Measurements from ENCODE around the gene EXOC7. TPM values are rescaled to one million over a fixed set of nuclear protein-coding genes. Genes with fewer than 3 reads are reported as not detected.
A peak's percentile ranks its signal among the peaks of the same experiment; 100 is the strongest.
"Not testable (repeated sequence)": the region's sequence is repeated elsewhere in the genome, so short reads cannot be mapped to it uniquely, and the experiment has no call there.

Gene EXOC7
- polyA plus RNA-seq, 3 donors: 141 to 194 (median 166) TPM

DNA sequence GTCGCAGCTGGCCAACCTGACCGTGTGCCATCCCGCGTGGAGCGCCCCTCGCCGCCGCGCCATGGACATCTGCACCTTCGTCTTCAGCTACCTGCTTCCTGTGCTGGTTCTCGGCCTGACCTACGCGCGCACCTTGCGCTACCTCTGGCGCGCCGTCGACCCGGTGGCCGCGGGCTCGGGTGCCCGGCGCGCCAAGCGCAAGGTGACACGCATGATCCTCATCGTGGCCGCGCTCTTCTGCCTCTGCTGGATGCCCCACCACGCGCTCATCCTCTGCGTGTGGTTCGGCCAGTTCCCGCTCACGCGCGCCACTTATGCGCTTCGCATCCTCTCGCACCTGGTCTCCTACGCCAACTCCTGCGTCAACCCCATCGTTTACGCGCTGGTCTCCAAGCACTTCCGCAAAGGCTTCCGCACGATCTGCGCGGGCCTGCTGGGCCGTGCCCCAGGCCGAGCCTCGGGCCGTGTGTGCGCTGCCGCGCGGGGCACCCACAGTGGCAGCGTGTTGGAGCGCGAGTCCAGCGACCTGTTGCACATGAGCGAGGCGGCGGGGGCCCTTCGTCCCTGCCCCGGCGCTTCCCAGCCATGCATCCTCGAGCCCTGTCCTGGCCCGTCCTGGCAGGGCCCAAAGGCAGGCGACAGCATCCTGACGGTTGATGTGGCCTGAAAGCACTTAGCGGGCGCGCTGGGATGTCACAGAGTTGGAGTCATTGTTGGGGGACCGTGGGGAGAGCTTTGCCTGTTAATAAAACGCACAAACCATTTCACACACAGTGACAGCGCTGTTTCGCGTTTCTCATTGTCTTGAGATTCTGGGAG is 26.6 kb downstream of the EXOC7 start:
- DNase-seq: no peak

DNA sequence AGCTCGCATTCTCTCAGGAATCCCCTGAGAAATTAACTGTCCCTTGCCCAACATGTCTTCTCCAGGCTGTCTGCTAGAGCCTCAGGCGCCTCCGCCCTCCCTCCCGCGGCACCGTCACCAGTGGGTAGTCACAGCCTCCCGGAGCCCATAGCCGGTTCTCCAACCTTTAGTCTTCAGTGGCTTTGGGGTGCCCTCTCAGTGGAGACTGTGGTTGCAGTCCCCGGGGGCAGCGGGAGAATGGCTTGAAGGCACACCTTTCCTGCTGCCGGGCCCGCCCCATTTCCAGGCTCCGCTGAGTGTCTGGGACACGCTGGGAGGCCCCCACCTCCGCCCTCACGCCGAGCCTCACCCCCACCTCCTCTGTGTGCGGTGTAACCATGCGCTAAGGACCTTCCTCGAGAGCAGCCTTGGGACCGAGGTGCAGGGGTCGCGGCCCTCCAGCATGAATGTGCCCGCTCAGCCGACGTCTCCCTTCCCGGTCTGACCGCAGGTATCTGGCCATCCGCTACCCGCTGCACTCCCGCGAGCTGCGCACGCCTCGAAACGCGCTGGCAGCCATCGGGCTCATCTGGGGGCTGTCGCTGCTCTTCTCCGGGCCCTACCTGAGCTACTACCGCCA is 27.3 kb downstream of the EXOC7 start:
- no peak for DNase-seq

DNA sequence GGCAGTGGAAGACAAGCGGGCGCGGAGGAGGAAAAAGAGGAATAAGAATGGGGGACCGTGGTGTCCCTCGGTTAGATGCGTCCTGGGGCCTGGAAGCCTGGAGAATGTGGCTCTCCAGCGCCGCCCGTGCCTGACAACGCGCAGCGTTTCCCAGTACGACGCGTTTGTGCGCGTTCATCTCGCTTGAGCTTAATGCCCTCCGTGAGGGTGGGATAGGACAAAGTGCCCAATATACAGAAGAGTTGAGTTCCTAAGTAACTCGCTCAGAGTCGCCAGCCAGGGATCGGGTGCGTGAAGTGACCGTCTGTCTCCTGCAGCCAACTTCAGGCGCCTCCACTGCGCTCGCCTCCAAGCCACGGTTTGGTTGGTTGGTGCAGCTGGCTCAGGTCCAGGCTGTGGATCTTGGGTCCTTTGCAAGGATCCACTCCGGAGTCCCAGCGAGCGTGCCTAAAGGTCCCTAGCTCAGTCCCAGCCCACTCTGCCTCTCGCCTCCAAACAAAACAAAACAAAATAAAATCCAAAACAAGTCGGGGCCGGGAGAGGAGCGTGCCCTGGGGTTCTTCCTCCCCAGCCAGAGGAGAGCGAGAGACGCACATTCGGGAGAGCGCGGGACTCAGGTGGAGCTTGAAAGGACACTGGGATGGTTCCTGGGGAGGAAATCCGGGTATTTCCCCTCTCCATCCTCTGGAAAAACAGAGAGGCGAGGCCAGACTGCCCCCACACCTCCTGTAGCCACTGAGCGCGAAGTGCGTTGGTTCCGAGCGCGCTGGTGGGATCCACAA is 28.0 kb downstream of the EXOC7 start:
- DNase-seq: no peak

DNA sequence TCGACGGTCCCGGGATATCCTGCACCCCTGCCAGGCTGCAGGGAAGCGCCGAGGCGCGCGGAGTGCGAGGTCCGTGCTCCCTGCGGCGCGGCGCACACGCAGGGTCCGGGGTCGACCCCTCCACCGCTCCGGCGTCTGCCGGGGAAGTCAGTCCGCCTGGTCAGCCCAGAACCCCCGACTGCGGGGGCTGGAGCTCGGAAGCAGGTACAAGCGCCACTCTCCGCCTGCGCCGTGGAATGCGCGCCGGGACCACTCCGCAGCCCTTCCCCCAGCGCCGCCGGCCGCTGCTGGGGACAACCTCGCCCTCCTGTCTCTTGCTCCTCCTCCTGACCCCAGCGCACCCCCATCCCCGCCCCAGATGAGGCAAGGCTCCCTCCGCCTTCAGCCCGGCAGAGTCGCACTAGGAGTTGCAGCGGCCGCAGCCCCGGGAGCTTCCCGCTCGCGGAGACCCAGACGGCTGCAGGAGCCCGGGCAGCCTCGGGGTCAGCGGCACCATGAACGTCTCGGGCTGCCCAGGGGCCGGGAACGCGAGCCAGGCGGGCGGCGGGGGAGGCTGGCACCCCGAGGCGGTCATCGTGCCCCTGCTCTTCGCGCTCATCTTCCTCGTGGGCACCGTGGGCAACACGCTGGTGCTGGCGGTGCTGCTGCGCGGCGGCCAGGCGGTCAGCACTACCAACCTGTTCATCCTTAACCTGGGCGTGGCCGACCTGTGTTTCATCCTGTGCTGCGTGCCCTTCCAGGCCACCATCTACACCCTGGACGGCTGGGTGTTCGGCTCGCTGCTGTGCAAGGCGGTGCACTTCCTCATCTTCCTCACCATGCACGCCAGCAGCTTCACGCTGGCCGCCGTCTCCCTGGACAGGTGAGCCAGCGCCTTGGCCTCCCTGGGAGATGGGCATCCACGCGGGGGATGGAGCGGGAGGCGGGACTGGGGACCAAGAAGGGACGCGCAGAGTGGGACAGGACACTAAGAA is 28.9 kb downstream of the EXOC7 start, which contains the start of gene GALR2:
GALR2 (plus strand) TSS at position 392 of the 974 bp plus-strand sequence; CDS start at position 495, 103 bp downstream.
- DNase-seq: no peak

DNA sequence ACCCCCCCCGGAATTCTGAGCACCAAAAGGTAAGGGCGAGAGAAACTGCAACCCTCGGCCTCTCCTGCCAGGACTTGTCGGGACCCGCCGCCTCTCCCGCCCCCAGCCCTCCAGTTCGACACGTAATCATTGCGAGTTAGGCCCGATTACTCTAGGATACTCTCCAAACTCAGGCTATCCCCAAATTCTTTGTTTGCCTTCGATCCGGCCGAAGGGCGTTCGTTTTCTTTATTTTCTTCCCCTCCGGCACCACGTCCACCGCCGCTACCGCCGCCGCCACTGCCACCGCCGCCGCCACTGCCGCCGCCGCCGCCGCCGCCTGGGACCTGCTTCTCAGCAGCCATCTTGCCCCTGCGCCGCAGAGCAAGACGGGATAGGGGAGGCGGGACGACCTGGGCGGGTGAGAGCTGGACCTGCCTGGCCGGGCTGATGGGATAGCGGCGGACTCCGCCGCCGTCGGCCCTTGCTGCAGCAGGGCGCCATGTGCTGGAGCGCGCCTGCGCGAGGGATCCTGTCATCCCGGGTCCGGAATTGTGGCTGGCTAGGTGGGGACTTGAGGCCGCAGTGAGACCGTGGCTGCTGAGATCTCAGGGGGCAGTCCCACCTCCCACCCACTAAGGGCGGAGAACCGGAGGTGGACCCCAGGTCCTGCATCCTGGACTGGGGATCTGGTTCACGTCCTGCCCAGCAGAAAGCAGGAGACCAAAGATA is 31.3 kb downstream of the EXOC7 start, which contains the start of gene SRP68:
SRP68 (minus strand) TSS at position 370 of the 711 bp plus-strand sequence; CDS start at position 344, 26 bp downstream.
- peak; percentile 92 for DNase-seq

DNA sequence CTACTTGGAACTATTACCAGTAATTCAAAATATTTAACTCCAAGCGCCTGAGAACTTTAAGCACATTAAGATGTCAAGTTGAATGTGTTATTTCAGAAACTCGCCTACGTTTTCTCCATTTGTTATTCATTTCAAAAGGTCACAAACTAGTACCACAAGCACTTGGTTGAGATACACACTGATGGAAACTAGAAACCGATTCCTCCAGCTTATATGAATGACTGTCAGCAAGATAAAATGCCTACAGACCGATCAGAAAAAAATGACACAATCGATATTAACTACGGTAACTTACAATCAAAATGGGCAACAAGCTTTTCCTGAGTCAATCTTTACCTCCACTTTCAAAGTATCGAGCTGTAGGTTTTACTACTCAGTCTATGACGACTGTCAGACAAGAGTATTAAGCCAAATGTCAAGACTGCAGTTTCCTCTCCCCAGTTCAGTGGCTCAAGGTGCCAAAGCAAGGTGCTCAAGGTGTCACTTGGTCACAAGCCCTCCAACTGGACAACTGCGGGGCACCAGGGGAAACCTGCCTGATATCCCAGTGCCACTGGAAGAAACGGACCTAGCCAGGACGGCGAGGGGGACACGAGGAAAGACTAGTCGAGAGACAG is 31.9 kb downstream of the EXOC7 start:
- DNase-seq: no peak

DNA sequence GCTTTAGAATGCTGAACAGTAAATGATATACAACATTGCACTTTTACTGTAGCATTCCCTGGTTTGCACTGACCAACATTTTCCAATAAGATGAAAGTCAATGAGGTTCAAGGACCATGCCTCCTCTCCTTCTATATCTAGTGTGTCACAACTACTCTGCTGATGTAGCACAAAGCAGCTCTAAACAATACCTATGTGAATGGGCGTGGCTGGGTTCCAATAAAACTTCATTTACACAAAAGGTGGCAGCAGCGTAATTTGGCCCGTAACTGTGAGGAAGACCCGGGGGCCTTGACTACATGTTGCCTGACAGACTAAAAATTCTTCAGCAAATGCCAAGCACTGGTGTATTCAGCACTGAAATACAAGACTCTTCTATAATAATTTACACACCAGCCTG is 37.8 kb downstream of the EXOC7 start:
- no peak for DNase-seq

DNA sequence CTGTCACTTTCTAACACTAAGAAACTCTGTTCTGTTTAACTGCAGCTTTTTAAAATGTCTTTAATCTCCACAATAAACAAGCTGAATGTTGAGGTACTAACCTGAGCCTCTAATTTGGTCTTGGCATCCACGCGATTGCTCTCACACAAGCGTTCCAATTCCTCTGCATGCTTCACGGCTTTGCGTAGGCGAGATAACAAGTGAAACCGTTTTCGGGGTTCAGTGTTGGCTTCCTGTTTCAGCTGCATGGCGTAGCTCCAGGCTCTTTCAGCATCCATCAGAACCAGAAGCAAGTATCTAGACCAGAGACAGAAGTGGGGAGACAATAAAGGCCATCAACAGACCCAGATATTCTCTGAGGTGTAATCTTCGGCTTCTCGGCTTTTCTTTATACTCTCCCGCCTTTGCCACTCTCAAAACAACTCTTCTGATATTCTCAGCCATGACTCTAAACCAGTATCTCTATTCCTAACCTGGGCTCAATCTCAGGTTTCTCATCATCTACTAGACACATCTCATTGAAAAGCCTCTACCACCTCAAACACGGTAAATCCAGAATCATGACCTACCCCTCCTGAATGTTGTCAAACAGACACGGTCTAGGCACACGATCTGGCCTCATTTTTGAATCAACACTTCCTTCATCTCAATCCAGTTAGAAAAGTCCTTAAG is 39.6 kb downstream of the EXOC7 start:
- no peak for DNase-seq

DNA sequence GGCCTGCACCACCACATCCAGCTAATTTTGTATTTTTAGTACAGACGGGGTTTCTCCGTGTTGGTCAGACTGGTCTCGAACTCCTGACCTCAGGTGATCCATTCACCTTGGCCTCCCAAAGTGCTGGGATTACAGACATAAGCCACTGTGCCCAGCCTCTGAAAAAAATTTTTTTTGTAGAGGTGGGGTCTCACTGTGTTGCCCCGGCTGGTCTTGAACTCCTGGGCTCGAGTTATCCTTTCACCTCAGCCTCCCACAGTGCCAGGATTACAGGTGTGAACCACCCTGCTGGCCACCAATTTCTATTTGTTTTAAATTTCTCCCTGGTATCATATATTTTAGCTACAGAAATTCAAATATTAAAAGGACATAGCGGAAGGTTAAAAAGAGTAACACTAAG is 45.3 kb downstream of the EXOC7 start:
- DNase-seq: not testable (repeated sequence)

DNA sequence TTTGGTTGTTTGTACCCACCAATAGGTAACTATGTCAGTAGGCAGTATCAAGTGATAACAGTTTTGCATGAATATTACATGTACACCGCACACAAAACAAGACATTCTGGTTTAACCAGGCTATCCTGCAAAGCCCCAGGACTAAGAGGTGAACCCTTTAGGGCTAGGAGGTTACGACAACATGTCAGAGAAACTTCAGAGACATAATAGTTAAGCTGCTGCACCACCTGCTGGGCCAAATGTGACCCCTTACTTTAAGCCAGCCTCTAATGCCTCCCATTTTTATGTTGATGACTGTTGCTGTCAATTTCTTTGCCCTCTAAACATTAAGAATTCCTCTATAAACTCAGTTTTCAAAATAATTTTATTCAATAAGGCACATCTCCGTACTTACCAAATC is 46.7 kb downstream of the EXOC7 start:
- DNase-seq: no peak

DNA sequence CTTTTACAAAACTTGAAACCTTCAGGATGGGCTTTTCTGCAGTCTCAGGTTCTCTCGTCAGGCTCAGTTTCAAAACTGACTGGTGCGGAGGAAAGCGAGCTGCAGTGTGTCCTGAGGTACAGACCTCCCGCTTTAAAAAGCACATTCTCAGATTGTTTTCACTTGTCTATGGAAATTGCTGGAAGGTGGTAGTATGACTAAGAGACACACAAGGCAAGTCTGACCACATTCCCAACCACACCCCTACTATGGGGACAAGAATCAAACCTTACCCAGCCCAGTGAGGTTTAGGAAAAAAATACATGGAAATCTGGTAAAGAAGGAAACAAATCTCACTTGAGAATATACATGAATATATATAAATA is 49.5 kb downstream of the EXOC7 start:
- no peak for DNase-seq

DNA sequence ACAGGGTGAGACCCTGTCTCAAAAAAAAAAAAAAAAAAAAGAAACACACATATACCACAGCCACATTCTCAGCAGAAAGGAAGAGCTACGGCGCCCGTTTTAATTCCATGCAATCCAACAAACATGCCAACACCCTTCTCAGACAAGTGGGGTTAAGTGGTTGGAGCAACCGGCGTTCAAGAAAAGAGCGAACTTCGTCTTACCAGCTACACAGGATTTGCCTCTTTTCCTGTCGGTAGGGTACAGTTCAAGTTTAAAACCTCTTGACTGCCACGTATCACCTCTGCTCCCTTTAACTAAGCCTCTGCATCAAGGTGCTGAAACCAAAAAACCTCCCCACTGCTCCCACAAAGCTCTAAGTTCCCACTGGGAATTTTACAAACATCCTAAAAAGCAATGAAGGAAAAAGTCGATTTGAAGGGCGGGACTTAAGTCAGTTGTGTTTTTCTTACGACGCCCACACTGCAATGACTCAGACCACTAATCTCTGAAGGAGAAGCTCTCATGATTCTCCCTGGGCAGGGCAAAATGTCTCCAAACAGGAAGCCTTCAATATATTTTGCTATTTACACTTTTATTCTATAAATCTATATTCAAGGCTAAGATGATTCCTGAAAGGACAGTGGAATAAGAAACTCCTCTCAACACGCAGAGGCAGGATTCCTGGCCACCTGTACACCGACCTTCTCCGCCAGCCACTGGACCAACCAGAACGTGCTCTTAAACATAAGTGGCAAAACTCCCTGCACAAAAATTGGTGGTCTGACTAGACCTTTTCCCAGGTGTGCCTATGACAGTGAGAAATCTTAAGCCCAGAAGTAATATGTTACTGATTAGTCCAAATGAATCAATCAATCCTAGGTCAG is 50.1 kb downstream of the EXOC7 start:
- DNase-seq: no peak

DNA sequence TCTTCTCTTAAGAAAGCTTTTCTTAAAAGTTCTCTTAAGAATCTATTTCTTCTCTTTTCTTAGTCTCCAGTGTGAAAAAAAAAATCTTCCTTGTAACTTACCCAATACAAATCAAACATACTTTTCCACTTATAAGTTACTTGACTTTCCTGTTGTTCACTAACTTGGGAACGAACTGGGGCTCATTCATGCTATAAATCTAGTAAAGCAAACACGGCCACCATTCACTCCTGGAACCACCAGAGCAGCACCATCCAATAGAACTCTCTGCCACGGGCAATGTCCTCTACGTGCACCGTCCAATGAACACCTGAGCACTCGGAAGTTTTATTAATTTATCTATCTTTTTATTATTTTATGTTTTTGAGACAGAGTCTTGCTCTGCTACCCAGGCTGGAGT is 52.0 kb downstream of the EXOC7 start:
- DNase-seq: no peak

DNA sequence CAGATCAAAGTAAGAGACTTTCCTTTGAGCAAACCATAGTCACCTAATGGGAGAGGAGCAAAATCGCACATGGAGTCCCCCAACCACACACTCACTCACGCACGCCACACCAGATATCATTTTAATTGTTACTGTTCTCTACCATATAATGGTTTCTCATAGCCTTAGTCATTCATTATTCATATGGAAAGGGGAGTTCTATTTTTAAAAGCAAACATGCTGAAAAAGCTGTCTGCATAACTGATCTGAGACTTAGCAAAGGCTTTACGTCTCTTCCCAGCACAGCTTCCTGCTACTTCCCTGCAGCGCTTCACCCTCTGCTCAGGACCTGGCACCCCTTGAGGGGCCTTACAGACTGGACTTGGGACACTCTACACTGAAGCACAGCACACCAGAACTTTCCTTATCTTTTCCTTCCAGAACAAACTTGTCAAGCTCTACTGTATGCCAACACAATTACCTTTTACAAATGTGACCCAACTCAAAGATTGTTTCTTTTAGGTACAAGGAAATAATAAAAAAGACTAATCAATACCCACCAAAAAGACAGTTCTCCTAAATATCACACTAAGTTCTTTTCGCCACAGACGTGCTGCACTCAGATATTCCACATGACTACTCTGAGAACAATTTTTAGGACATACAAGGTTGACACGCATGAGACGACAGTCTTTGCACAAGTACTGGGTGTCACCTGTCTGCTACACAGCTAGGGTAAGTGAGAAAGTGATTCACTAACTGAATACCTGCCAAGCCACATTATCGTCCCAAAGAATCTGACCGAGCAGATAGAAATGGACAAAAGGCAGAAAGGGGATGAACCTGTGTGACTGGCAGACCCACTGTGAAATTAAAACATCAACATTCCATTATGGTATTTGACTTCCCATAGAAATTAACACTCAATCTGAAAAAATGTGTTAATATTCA is 52.8 kb downstream of the EXOC7 start:
- DNase-seq: no peak

DNA sequence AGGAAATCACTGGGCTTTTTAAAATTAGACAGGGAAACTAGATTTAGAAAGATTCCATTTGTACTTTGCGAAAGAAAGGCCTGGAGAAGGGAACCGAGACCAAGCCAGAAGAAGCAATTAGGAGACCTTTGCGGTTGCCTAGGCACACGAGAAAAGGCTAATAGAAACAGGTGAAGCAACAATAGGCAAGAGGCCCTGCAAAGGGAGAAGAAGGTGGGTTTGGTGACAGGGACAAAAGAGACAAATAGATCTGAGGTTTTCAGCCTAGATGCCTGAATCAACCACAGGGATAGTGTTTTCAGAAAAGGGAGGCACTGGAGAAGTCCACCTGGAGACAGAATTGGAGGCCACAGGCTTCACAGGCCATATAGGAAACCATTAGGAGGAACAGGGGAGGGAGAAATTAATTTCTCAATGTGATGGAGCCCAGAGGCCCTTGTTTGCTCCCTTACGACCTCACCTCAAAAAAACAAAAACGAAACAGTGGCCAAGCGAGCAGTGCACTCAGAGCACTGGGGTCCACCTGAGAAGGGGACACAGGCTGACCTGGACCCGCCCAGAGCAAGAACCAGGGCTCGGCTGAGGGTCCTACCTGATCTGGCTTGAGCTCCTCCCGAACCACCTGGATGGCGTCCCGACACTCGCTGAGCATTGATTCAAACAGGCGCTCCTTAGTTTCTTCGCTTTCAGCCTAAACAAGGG is 53.6 kb downstream of the EXOC7 start:
- no peak for DNase-seq

DNA sequence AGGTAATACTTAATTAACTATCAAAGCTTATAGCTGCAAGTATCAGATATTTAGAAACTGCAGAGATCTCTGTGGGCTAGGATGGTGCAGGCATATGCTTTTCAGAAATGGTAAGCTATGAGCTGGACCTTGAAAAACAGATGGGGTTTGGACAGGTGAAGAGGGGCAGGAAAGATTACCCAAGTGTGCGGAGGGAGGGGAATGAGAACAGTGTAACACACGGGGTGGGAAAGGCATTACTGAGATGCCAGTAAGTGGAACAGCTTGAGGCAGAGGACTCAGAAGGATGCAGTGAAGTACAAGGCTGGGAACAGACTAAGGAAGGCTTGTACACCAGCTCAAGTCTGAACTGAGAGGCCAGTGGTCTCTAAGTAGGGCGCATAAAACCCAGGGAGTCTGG is 54.3 kb downstream of the EXOC7 start:
- DNase-seq: no peak

DNA sequence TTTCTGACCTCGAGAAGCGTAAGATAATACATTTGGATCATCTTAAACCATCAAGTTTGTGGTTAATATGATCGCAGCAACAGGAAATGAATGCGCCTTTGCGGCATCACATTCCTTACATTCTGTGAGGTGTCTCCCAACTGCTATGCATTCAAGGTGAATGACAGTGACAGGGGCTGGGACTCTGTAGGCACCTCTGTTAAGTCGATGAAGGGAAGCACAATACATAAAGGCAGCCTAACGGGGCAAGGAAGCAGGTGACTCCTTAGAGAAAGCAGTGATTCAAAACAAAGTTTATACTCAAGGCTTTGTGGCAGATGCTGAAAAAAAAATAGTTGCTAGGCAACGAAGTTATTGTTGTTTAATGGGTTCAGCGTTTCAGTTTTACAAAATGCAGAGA is 54.9 kb downstream of the EXOC7 start:
- DNase-seq: no peak
